Ectodermal cell (in vitro differentiated cells): ENCODE data around the gene KCNIP3.

Experiments
- H3K27ac ChIP-seq: 2 replicates; pipeline ENCODE4 v1.7.0; 2013; ENCODE audit warnings: mild to moderate bottlenecking, low read depth, low read length; ENCODE audit not compliant: insufficient read depth, poor library complexity, severe bottlenecking
- H3K27me3 ChIP-seq: 2 replicates; pipeline ENCODE4 v1.7.0; 2013; ENCODE audit warnings: mild to moderate bottlenecking, low read length; ENCODE audit not compliant: insufficient read depth, control insufficient read depth, poor library complexity, severe bottlenecking
- H3K36me3 ChIP-seq: one replicate; pipeline ENCODE4 v1.7.0; 2013; ENCODE audit warnings: low read length; ENCODE audit not compliant: control insufficient read depth, insufficient read depth
- H3K4me1 ChIP-seq: one replicate; pipeline ENCODE4 v1.7.0; 2013; ENCODE audit warnings: low read length; ENCODE audit not compliant: control insufficient read depth, insufficient read depth
- H3K4me3 ChIP-seq: 2 replicates; pipeline ENCODE4 v1.7.0; 2013; ENCODE audit warnings: low read depth, low read length, control low read depth; ENCODE audit not compliant: insufficient read depth
- H3K9me3 ChIP-seq: 2 replicates; pipeline ENCODE4 v1.7.0; 2013; ENCODE audit warnings: mild to moderate bottlenecking, low read length, moderate library complexity; ENCODE audit not compliant: control insufficient read depth
- WGBS, 2 experiments: methylation state at CpG; one replicate each; pipeline ENCODE4 v1.1.7; 2013; ENCODE audit warnings: missing lambda C conversion rate in 2 of 2; 5-methylcytosine and 5-hydroxymethylcytosine counted together

The KCNIP3 gene

GRCh38 chr2:95319481-95320343, 22.6 kb downstream of the KCNIP3 start:
- Histone ChIP-seq H3K27me3 (no peaks in the 10 kb centered on the region), H3K36me3 (no peaks in the 10 kb centered on the region), H3K9me3 (no peaks in the 10 kb centered on the region), H3K4me1 (peaks cover 12% of the 10 kb centered on the region), H3K27ac (no peak overlapping the region), H3K4me3 (no peak overlapping the region)
- 91 to 92% methylated on average over 23 of the region's 23 CpGs for WGBS, 2 experiments

DNA sequence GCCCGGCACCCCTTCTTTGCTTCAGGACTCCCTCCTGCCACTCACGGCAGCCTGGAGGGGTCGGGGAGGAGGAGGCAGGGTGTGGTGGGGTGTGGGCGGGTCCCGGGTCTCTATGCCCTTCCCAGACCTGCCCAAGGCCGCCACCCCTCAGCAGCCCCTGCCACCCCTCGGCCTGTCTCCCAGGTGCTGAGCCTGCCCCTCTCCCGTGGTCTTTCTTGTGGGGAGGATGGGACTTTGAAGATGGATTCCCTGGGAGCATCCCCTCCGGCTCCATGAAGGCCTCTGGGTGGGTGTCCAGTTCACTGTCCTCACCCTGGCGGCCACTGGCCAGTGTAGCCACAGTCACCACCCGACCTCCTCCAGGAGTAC, 23.2 kb downstream of the KCNIP3 start:
- no peaks in the 10 kb centered on the region for H3K27me3 ChIP-seq
- peaks cover 12% of the 10 kb centered on the region for H3K4me1 ChIP-seq
- 87% methylated on average over 11 of the region's 11 CpGs for WGBS, 2 experiments
- no peak overlapping the region for H3K27ac ChIP-seq
- no peak overlapping the region for H3K4me3 ChIP-seq
- no peaks in the 10 kb centered on the region for H3K9me3 ChIP-seq
- H3K36me3 ChIP-seq, result no peaks in the 10 kb centered on the region

GRCh38 chr2:95320986-95321767, 24.0 kb downstream of the KCNIP3 start:
- H3K4me3 ChIP-seq, result no peak overlapping the region
- WGBS, 2 experiments, result 92 to 94% methylated on average over 17 to 18 of the region's 18 CpGs
- no peaks in the 10 kb centered on the region for H3K36me3 ChIP-seq
- H3K4me1 ChIP-seq, result peaks cover 12% of the 10 kb centered on the region
- no peaks in the 10 kb centered on the region for H3K27me3 ChIP-seq
- no peaks in the 10 kb centered on the region for H3K9me3 ChIP-seq
- no peak overlapping the region for H3K27ac ChIP-seq

DNA sequence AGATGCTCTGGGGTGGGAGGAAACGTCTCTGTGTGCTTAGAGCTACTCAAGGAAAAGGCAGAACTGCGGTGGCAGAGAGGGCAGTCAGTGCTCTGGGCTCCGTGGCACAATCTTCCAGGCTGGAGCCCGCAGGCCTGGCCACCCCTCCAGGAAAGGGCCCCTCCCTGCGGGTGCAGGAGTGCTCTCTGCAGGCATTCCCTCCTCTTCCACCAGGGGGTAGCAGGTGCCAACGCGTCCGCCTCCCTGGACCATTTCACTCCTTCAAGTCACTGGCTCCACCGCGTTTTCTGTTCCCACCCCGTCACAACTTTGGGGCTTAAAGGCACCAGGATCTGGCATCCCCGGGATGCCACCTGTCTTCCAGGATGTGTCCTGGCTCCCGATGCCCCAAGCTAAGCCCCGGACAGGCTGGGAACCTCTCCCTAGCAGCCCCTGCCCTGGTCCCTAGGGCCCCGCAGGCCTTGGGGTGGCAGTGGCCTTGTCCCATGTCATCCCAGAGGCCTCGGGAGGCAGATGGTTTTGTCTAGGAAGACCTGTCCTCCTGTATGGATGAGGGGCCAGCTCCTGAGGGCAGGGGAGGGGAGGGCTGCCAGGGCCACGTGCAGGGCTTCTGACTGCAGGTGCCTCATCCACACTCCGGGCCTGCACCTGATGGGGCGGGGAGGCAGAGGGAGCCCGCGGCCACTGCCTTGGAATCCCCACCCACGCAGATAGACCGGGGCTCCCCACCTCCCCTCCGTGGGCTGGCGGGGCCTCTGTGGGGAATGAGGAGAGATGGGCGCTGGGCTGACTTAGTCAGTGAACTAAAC, 26.4 kb downstream of the KCNIP3 start:
- Histone ChIP-seq H3K27me3 (no peaks in the 10 kb centered on the region), H3K4me3 (no peak overlapping the region), H3K4me1 (no peaks in the 10 kb centered on the region), H3K9me3 (no peaks in the 10 kb centered on the region), H3K27ac (no peak overlapping the region), H3K36me3 (no peaks in the 10 kb centered on the region)
- 79 to 81% methylated on average over 26 of the region's 26 CpGs for WGBS, 2 experiments

GRCh38 chr2:95325026-95325425, 27.9 kb downstream of the KCNIP3 start:
- Histone ChIP-seq H3K36me3 (no peaks in the 10 kb centered on the region), H3K9me3 (no peaks in the 10 kb centered on the region), H3K27ac (no peak overlapping the region), H3K4me1 (no peaks in the 10 kb centered on the region), H3K27me3 (no peaks in the 10 kb centered on the region), H3K4me3 (no peak overlapping the region)
- 89 to 91% methylated on average over 13 of the region's 13 CpGs for WGBS, 2 experiments

DNA sequence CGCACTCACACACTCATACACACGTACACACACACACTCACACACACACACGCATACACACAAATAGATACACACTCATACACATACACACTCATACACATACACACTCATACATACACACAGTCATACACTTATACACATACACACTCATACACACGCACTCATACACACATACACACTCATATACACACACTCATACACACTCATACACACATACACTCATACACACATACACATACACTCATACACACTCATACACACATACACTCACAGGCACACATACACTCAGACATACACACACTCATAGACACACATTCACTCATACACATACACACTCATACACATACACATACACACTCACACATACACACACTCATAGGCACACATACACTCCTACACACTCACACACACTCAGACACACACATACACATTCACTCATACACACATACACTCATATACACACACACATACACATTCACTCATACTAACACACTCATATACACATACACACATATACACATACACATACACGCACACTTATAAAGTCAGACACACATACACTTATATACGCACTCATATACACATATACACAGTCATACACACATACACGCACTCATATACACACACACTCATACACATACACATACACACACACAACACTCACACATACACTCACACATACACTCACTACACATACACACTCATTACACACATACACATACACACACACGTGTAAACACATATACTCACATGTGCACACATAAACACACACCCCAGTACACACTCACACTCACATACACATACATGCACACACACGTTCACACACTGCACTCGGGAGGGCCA, 28.7 kb downstream of the KCNIP3 start:
- Histone ChIP-seq H3K4me1 (peaks cover 3% of the 10 kb centered on the region), H3K4me3 (no peak overlapping the region)

DNA sequence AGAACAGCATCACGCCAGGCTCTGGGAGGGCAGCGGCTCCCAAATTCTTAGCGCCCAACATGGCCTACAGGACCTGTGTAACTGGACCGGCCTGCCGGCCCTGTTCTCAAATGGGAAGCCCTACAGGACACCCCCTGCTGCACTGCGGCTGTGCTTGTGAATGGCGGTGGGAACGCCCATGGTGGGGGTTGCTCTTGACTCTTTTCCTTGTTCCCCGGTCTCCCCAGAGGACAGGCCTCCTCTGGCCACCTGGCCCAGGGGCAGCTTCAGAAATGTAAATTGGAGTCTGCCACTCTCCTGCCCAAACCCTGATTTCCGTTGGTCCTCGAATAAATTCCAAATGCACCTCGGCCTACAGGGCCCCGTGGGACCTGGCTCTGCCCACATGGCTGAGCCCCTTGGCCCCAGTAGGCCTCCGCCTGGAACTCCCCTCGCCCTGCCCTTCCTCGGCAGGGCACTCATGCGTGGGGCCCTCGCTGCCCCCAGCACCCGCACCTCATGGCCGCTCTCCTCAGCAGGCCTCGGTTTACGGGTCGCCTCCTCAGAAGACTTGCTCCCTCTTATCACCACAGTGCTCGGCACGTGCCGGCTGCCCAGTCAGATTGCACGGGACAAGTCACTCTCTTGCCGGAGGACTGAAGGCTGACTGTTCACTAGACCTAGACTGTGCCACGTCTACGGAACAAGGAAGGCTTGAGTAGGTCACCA, 29.4 kb downstream of the KCNIP3 start:
- Histone ChIP-seq H3K4me1 (peaks cover 6% of the 10 kb centered on the region), H3K4me3 (no peak overlapping the region), H3K9me3 (no peaks in the 10 kb centered on the region), H3K27me3 (no peaks in the 10 kb centered on the region), H3K27ac (no peak overlapping the region), H3K36me3 (no peaks in the 10 kb centered on the region)
- WGBS, 2 experiments, result 91 to 92% methylated on average over 30 of the region's 30 CpGs

More for the DNA sequence above, 28.7 kb downstream of the KCNIP3 start:
- Histone ChIP-seq H3K9me3 (no peaks in the 10 kb centered on the region), H3K36me3 (no peaks in the 10 kb centered on the region), H3K27ac (no peak overlapping the region), H3K27me3 (no peaks in the 10 kb centered on the region)
- WGBS, 2 experiments, result 89 to 91% methylated on average over 10 of the region's 10 CpGs

GRCh38 chr2:95327861-95328260, 30.7 kb downstream of the KCNIP3 start:
- Histone ChIP-seq H3K9me3 (no peaks in the 10 kb centered on the region), H3K36me3 (no peaks in the 10 kb centered on the region), H3K4me3 (no peak overlapping the region), H3K27me3 (no peaks in the 10 kb centered on the region), H3K4me1 (peaks cover 6% of the 10 kb centered on the region), H3K27ac (no peak overlapping the region)
- WGBS, 2 experiments, result 89 to 95% methylated on average over 6 to 7 of the region's 7 CpGs
